Suprapubic skin (tissue), 4 donors: ENCODE data around the gene SPRED1.

Source experiments
- CTCF ChIP-seq, 2 donors: fragments of 200-600 bp in 1 of 2; fragments of 450-650 bp in 1 of 2; sonication (generic) in 1 of 2; IDR thresholded peaks; one replicate each; pipeline ENCODE4 v1.5.1; 2016 to 2019; ENCODE audit warnings: antibody characterized with exemption in 2 of 2, mild to moderate bottlenecking in 1 of 2, moderate library complexity in 1 of 2
- EP300 ChIP-seq: sonication (generic); formaldehyde crosslinking; IDR thresholded peaks from one replicate; pipeline ENCODE4 v1.6.1; 2017; ENCODE audit warnings: antibody characterized with exemption
- POLR2A ChIP-seq, 2 donors: fragments of 450-650 bp; IDR thresholded peaks; one replicate each; pipeline ENCODE4 v1.6.1; 2017; ENCODE audit warnings: antibody characterized with exemption in 2 of 2, mild to moderate bottlenecking in 2 of 2, moderate library complexity in 2 of 2
- POLR2AphosphoS5 ChIP-seq, 3 donors: sonication (generic); formaldehyde crosslinking; IDR thresholded peaks; one replicate each; pipeline ENCODE4 v1.6.1; 2017; ENCODE audit warnings: antibody characterized with exemption in 3 of 3

DNA sequence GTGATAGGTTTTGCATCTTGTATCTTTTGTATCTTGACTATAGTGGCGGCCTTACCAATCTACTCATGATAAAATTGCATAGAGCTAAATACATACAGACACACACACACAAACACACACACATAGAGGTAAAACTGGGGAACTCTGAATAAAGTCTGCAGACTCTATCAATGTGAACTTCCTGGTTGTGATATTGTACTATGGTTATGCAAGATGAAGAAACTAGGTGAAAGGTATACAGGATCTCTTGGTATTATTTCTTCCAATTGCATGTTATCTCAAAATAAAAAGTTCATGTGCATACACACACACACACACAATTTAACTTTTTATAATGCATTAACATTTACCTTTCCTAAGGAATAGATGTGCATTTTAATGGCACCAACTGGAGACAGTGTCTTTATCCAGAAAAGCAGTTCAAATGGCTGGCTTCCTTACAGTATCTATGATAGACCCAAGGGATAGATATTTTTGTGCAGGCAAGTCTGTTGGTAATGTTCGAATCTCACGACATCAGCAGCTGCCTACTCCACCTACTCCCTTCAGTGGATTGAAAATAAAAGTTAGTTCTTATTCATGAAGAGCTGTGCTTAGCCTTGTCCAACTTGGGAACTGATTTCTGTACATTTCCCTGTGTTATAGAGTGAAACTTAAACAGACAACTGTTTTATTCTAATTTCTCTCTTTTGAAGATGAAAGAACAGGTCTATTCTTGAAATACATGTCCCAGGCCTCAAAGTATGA, 46.9 kb upstream of the SPRED1 start:
- TF ChIP-seq POLR2A (IDR thresholded peaks at IDR 0.05) (no peak), POLR2AphosphoS5 (IDR thresholded peaks at IDR 0.05) (no peak), CTCF (IDR thresholded peaks at IDR 0.05) (no peak), EP300 (no peak)
